NAMALWA (cell line): ENCODE measurements around the gene ELFN1.

Experiments used
- DNase-seq: peaks from one replicate; pipeline ENCODE4 v3.0.0-alpha.2; 2015; ENCODE audit warnings: low spot score

ELFN1 gene

GRCh38 chr7:1725766-1726630 lies 55.9 kb downstream of the ELFN1 start:
- no peak for DNase-seq

GRCh38 chr7:1727079-1727478 lies 57.0 kb downstream of the ELFN1 start:
- no peak for DNase-seq

DNA sequence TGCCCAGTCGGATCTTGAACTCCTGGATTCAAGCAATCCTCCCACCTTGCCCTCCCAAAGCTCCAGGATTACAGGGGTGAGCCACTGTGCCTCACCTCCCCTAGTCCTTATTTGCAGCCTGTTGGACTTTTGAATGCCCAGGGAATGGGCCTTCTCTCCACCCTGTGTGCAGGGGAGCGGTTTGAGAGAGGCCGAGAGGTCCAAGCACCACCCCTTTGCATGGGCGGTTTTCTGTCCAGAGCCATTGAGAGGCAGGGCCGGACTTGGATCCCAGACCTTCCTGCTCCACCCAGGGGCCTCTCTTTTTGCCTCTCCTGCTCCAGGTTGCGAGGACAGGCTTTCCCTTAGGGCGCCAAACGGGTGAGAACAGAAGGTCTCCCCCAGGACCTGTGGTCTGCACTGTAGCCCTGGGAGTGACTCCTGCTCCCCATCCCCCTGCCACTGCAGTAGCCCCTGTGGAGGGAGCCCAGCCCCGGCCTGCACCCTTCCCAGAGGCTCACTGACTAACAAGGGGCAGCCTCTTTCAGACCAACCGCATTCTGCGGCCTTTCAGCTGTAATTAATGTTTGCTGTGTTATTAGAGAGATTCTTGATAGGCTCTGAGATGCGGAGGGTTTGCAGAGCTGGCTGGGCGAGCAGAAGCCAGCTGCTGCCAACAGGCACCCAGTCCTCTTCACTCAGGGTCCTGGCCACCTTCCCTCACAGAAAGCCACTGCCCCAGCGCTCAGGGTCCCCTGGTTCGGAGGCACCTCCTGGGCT lies 57.9 kb downstream of the ELFN1 start:
- DNase-seq, result no peak

- DNase-seq, result no peak
Measured at GRCh38 chr7:1729183-1729582, 59.1 kb downstream of the ELFN1 start.

GRCh38 chr7:1729773-1730172 lies 59.7 kb downstream of the ELFN1 start:
- no peak for DNase-seq

DNA sequence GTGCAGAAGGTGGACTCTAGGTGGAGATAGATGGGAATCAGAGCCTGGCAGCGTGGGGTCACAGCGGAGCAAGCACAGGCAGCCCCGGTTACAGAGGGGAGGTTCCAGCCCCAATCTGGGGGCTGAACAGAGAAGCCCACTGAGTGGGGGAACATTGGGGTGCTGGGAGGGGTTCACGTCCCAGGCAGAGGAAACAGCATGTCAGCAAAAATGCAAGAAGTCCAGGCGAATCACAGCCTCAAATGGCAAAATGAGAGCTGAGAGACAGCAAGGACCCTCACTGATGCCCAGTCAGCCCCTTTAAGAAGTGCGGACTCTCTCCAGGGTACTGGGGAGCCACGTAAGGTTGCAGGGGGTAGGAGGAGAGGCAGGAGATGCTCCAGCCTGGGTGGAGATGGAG lies 62.0 kb downstream of the ELFN1 start:
- no peak for DNase-seq

GRCh38 chr7:1732645-1733044 lies 62.6 kb downstream of the ELFN1 start:
- DNase-seq, result no peak

- no peak for DNase-seq
Measured at GRCh38 chr7:1733206-1733907, 63.3 kb downstream of the ELFN1 start.

GRCh38 chr7:1733908-1734730 lies 64.0 kb downstream of the ELFN1 start:
- no peak for DNase-seq

GRCh38 chr7:1735262-1735661 lies 65.2 kb downstream of the ELFN1 start:
- no peak for DNase-seq

- DNase-seq, result no peak
Measured at GRCh38 chr7:1735806-1736483, 65.9 kb downstream of the ELFN1 start.

GRCh38 chr7:1736484-1736817 lies 66.4 kb downstream of the ELFN1 start:
- no peak for DNase-seq

DNA sequence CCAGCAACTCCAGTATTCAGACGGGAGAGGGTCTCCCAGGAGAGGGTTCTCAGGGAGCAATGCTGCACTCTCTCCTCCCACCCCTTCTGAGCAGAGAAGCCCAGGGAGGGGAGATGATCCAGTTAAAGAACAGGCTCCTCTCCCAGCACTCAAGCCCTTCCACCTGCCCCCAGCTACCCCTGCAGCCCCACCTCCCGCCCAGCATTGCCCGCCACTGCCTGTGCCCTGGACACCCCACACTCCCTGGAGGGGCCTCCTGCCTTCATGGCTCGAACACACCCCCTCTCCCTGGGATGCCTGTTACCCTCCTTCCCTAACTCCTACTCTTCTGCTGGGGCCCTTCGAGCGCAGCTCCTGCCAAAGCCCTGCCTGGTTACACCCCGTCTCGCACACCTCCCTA lies 66.8 kb downstream of the ELFN1 start:
- no peak for DNase-seq

DNA sequence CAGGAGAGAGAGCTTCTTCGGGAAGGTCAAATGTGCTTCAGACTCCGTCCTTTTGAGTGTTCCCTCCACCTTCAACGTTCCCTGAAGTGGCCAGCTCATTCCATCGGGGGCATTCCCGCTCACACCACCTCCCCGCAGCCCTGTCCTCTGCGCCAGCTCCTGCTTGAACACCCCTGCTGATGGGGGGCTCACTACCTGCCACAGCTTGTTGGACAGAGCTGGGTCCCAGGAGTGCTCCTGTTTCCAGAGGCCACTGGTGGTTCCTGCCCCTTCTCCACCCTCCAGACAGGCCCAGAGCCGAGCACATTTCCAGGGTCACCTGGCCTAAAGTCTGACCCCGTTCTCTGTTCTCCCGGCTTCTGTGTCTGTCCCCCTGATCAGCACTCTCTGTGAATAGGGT lies 67.4 kb downstream of the ELFN1 start:
- DNase-seq, result no peak

GRCh38 chr7:1737956-1738355 lies 67.9 kb downstream of the ELFN1 start:
- no peak for DNase-seq

- no peak for DNase-seq
Measured at GRCh38 chr7:1738511-1738910, 68.4 kb downstream of the ELFN1 start.

- no peak for DNase-seq
Measured at GRCh38 chr7:1738956-1739355, 68.9 kb downstream of the ELFN1 start.

GRCh38 chr7:1739593-1739992 lies 69.5 kb downstream of the ELFN1 start:
- no peak for DNase-seq

- no peak for DNase-seq
Measured at GRCh38 chr7:1740214-1740613, 70.1 kb downstream of the ELFN1 start.

DNA sequence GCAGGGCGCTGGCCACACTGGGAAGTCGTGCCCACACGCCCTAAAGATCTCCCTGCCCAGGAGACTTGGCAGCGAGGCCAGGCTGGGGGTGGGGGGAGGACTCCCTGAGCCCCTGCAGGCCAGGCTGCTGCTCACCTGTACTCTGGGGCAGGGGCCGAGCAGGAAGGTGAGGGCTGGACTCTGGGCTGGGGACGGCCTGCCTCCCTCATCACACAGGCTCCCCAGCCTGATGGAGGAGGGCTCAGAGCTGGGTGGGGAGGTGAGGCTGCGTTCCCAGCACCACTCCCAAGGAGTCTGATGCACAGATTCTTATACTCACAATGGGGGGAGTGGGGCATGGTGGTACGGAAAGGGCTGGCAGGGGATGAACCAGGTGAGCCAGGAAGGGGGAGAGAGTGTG lies 71.2 kb downstream of the ELFN1 start:
- DNase-seq, result no peak

GRCh38 chr7:1741751-1742554 lies 71.9 kb downstream of the ELFN1 start:
- DNase-seq, result no peak
